A549 (cell line): ENCODE results near the gene PKP1. TPM values are rescaled to one million over a fixed set of nuclear protein-coding genes. Genes with fewer than 3 reads are reported as not detected.

Source experiments
- ATAC-seq, 2 experiments: fragments of 200-7000 bp in 1 of 2; fragments of >200 bp in 1 of 2; cut with Nextera tagmentation in 1 of 2; cut with Tn5 transposase in 1 of 2; 3 replicates each; pipeline versions ENCODE4 v1.8.0 to v1.9.1; 2018 to 2020; ENCODE audit warnings: mild to moderate bottlenecking in 1 of 2, moderate library complexity in 1 of 2
- CTCF ChIA-PET: fragments of 300-600 bp; sonication (Branson Sonifier 250); formaldehyde crosslinking; extraction: SDS; loops from one replicate; lab custom pipeline; 2021; ENCODE audit warnings: antibody characterized with exemption, inconsistent platforms; lab: Yijun Ruan, JAX
- POLR2A ChIA-PET: fragments of 350-600 bp; formaldehyde crosslinking; extraction: SDS; loops from one replicate; lab custom pipeline; 2021; ENCODE audit warnings: antibody characterized with exemption, inconsistent platforms; lab: Yijun Ruan, JAX
- DNase-seq, 2 experiments: peaks; one replicate each; pipeline versions ENCODE4 v3.0.0 to v3.0.0-alpha.2; 2011 to 2016; ENCODE audit warnings: low read depth in 1 of 2, low spot score in 1 of 2
- FAIRE-seq: peaks from 2 replicates; lab custom pipeline; 2011; peaks lifted over from hg19 to GRCh38; lab: Jason Lieb, UNC
- H3K27ac ChIP-seq, 2 experiments: fragments of >200 bp; sonication (Bioruptor Twin); formaldehyde crosslinking; 3 replicates each; pipeline ENCODE4 v1.5.1; 2016 to 2017
- H3K4me1 ChIP-seq: fragments of >200 bp; sonication (Bioruptor Twin); formaldehyde crosslinking; 3 replicates; pipeline ENCODE4 v1.6.1; 2016
- H3K4me2 ChIP-seq: fragments of >200 bp; sonication (Bioruptor Twin); formaldehyde crosslinking; 3 replicates; pipeline ENCODE4 v1.6.1; 2016
- H3K4me3 ChIP-seq: fragments of >200 bp; sonication (Bioruptor Twin); formaldehyde crosslinking; 3 replicates; pipeline ENCODE4 v1.5.1; 2016
- H3K9me3 ChIP-seq: fragments of >200 bp; sonication (Bioruptor Twin); formaldehyde crosslinking; 3 replicates; pipeline ENCODE4 v1.6.1; 2016
- ATOH8 ChIP-seq: fragments of 250-450 bp; sonication (Bioruptor Pico); IDR thresholded peaks from 2 replicates; pipeline ENCODE4 v1.5.0; 2020; ENCODE audit warnings: low read depth, mild to moderate bottlenecking, moderate library complexity
- BCL3 ChIP-seq: fragments of >200 bp; sonication (Bioruptor Twin); formaldehyde crosslinking; IDR thresholded peaks from 3 replicates; pipeline ENCODE4 v1.6.1; 2016
- CHD2 ChIP-seq: fragments of 150-350 bp; IDR thresholded peaks from 2 replicates; pipeline ENCODE4 v1.6.1; 2014; ENCODE audit warnings: low read length; ENCODE audit not compliant: partially characterized antibody
- ELK1 ChIP-seq: fragments of 150-350 bp; IDR thresholded peaks from 2 replicates; pipeline ENCODE4 v1.6.1; 2014; ENCODE audit warnings: low read depth, mild to moderate bottlenecking, low read length
- ESRRA ChIP-seq: fragments of 150-350 bp; IDR thresholded peaks from 2 replicates; pipeline ENCODE4 v1.6.1; 2014; ENCODE audit warnings: mild to moderate bottlenecking, low read length, borderline replicate concordance
- FOSB ChIP-seq: fragments of 250-450 bp; sonication (Bioruptor Pico); IDR thresholded peaks from 2 replicates; pipeline ENCODE4 v1.5.0; 2020; ENCODE audit warnings: mild to moderate bottlenecking, moderate library complexity
- FOXS1 ChIP-seq: fragments of 250-450 bp; sonication (Bioruptor Pico); IDR thresholded peaks from 2 replicates; pipeline ENCODE4 v1.5.0; 2020; ENCODE audit warnings: mild to moderate bottlenecking, moderate library complexity
- HMGXB4 ChIP-seq: fragments of 250-450 bp; sonication (Bioruptor Pico); IDR thresholded peaks from 2 replicates; pipeline ENCODE4 v1.5.0; 2021; ENCODE audit warnings: mild to moderate bottlenecking, moderate library complexity, borderline replicate concordance
- JUNB ChIP-seq: fragments of >200 bp; sonication (Bioruptor Twin); formaldehyde crosslinking; IDR thresholded peaks from 2 replicates; pipeline ENCODE4 v1.6.1; 2016
- KDM1A ChIP-seq: fragments of 200-600 bp; sonication (generic); IDR thresholded peaks from 2 replicates; pipeline ENCODE4 v1.6.1; 2016; ENCODE audit warnings: low read depth, mild to moderate bottlenecking
- MAFK ChIP-seq: fragments of 450-650 bp; IDR thresholded peaks from 2 replicates; pipeline ENCODE4 v1.6.1; 2014; ENCODE audit not compliant: partially characterized antibody
- MAX ChIP-seq: IDR thresholded peaks from 2 replicates; pipeline ENCODE4 v1.6.1; 2012
- MYC ChIP-seq: IDR thresholded peaks from 2 replicates; pipeline ENCODE4 v1.6.1; 2012; ENCODE audit warnings: mild to moderate bottlenecking, inconsistent platforms, low read length, improper control_type of control experiment, borderline replicate concordance
- PBX3 ChIP-seq: IDR thresholded peaks from 2 replicates; pipeline ENCODE4 v1.6.1; 2012
- POLR2A ChIP-seq: IDR thresholded peaks from 2 replicates; pipeline ENCODE4 v1.6.1; 2012; ENCODE audit warnings: mild to moderate bottlenecking, low read length
- POLR2AphosphoS2 ChIP-seq: conservative IDR thresholded peaks from 2 replicates; pipeline ENCODE4 v1.6.1; 2012; ENCODE audit warnings: low read length, improper control_type of control experiment, inconsistent platforms
- REST ChIP-seq: fragments of 200-600 bp; sonication (generic); IDR thresholded peaks from 2 replicates; pipeline ENCODE4 v1.6.1; 2016; ENCODE audit warnings: antibody characterized with exemption, mild to moderate bottlenecking, moderate library complexity
- RFX5 ChIP-seq: fragments of 450-650 bp; IDR thresholded peaks from 2 replicates; pipeline ENCODE4 v1.7.1; 2014; ENCODE audit warnings: antibody characterized with exemption, mild to moderate bottlenecking, moderate library complexity
- TP53 ChIP-seq: fragments of 250-450 bp; sonication (Bioruptor Pico); IDR thresholded peaks from 2 replicates; pipeline ENCODE4 v1.5.0; 2021; ENCODE audit warnings: mild to moderate bottlenecking, moderate library complexity
- WGBS: methylation state at CpG from one replicate; pipeline ENCODE4 v1.1.6; 2017; ENCODE audit errors: missing lambda C conversion rate; 5-methylcytosine and 5-hydroxymethylcytosine counted together
- polyA plus RNA-seq, 4 experiments: library from polyadenylated mRNA; depleted of rRNA in 3 of 4; stranded (reverse); fragments of >200 nt; fragmentation: RNase III in 1 of 4; extraction: RNeasy Plus Mini Kit Qiagen cat#74134 plus additional on column Dnase treatment in 1 of 4; gene quantifications; 2 replicates in 3 of 4; 3 replicates in 1 of 4; pipeline ENCODE4 v1.2.3, GENCODE V29; 2011 to 2017

PKP1 gene
- polyA plus RNA-seq, 2 of the 4 experiments (the other 2 are of a cell fraction), result not detected

GRCh38 chr1:201355471-201355870 lies 72.2 kb downstream of the PKP1 start:
- ChIA-PET POLR2A (no interaction called here), CTCF (interaction anchor here (0.8 to 17.3 kb wide), 7 partner anchors 8 to 205 kb away, joined by 3 to 480 read pairs (median 4); no protein-coding TSS in a partner anchor)
- TF ChIP-seq ELK1 (no peak), CHD2 (no peak), POLR2AphosphoS2 (no peak), MAX (no peak), RFX5 (no peak), TP53 (no peak)
- no peak overlapping the region for H3K4me3 ChIP-seq
- H3K27ac ChIP-seq, result no peak overlapping the region
- WGBS, result 73% methylated on average over 6 of the region's 7 CpGs
- FAIRE-seq, result no peak
- no peak overlapping the region for H3K4me2 ChIP-seq
- ATAC-seq, result no peak
- H3K4me1 ChIP-seq, result peaks cover 3% of the 10 kb centered on the region; the same call in 1 of the 3 replicates
- no peak for DNase-seq
- no peaks in the 10 kb centered on the region for H3K9me3 ChIP-seq

GRCh38 chr1:201356236-201356635 lies 72.9 kb downstream of the PKP1 start:
- no peak overlapping the region for H3K27ac ChIP-seq
- no peak for DNase-seq
- POLR2A ChIA-PET, result no interaction called here
- TF ChIP-seq CHD2, result no peak
- TF ChIP-seq MYC, result no peak
- no peak for TF ChIP-seq JUNB
- TF ChIP-seq ATOH8 (CRISPR knock-in tag), result no peak
- no peak for TF ChIP-seq REST
- TF ChIP-seq FOSB, result no peak
- TF ChIP-seq PBX3, result no peak
- TF ChIP-seq KDM1A, result no peak
- no peak for TF ChIP-seq BCL3
- TF ChIP-seq ESRRA, result no peak
- no peak for TF ChIP-seq MAFK
- TF ChIP-seq FOXS1 (CRISPR knock-in tag), result no peak
- no peak for TF ChIP-seq POLR2A
- TF ChIP-seq TP53, result no peak
- TF ChIP-seq HMGXB4 (CRISPR knock-in tag), result no peak
- TF ChIP-seq, all 56 proteins: peak for 0
- WGBS, result 67% methylated on average over 5 of the region's 5 CpGs
- Histone ChIP-seq H3K4me3 (no peak overlapping the region), H3K4me2 (no peak overlapping the region), H3K9me3 (no peaks in the 10 kb centered on the region), H3K4me1 (peaks cover 3% of the 10 kb centered on the region; the same call in 1 of the 3 replicates)
- FAIRE-seq, result no peak
- CTCF ChIA-PET, result interaction anchor here (1.1 to 17.3 kb wide), 3 partner anchors 9 to 105 kb away, joined by 3 to 480 read pairs (median 196); no protein-coding TSS in a partner anchor
- no peak for ATAC-seq
